GM18951 (cell line): Measurements from ENCODE around the gene CEP295NL.

Experiments
- POLR2A ChIP-seq: IDR thresholded peaks from 4 replicates; pipeline ENCODE4 v1.6.1; 2011; ENCODE audit warnings: mild to moderate bottlenecking; ENCODE audit not compliant: insufficient read length, insufficient read depth; ENCODE audit errors: extremely low read depth
- in situ Hi-C: fragments of 300-500 bp; cut with MboI; formaldehyde crosslinking; loops from one replicate; pipeline ENCODE4 v1.12.0; 2022; ENCODE audit warnings: low sequenced_read_pairs, mixed read lengths, inconsistent platforms; ENCODE audit not compliant: unreplicated experiment

CEP295NL gene

DNA sequence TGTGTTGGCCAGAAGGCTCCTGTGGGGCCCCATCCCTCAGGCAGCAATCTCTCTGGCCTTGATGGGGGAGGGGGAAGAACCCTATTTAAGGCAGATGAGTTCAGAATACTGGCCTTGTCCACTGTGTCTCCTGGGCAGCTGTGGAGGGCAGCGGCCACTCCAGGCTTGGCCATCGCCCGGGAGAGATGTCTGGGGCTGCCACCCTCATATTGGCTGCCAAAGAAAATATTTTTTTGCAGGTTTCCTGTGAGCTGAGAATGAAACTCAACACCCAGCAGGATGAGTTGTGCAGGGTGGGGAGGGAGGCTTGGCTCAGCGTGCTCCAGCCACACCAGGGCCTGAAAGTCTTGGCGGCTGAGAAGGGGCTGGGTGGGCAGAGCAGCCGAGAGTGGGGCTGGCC is 36.6 kb upstream of the CEP295NL start:
- no peak for TF ChIP-seq POLR2A
- in situ Hi-C loops, result no loop called here

DNA sequence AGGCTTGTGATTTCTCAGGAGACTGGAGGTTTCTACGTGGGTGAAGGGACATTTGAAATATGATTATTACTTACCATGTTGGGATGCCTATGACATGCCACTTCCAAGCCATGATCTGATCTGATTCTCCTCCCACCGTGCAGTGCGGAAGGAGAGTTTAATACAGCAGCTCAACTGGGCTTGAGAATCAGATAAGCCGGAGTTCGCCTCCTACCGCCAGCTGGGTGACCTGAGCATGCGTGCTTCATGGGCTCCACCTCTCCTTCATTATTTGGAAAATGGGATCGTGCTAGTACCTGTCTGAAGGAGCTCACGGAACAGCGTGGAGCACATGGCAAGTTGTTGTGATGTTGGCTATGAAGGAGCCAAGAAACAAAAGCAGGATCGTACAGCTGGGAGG is 34.6 kb upstream of the CEP295NL start:
- TF ChIP-seq POLR2A, result no peak
- in situ Hi-C loops, result no loop called here

DNA sequence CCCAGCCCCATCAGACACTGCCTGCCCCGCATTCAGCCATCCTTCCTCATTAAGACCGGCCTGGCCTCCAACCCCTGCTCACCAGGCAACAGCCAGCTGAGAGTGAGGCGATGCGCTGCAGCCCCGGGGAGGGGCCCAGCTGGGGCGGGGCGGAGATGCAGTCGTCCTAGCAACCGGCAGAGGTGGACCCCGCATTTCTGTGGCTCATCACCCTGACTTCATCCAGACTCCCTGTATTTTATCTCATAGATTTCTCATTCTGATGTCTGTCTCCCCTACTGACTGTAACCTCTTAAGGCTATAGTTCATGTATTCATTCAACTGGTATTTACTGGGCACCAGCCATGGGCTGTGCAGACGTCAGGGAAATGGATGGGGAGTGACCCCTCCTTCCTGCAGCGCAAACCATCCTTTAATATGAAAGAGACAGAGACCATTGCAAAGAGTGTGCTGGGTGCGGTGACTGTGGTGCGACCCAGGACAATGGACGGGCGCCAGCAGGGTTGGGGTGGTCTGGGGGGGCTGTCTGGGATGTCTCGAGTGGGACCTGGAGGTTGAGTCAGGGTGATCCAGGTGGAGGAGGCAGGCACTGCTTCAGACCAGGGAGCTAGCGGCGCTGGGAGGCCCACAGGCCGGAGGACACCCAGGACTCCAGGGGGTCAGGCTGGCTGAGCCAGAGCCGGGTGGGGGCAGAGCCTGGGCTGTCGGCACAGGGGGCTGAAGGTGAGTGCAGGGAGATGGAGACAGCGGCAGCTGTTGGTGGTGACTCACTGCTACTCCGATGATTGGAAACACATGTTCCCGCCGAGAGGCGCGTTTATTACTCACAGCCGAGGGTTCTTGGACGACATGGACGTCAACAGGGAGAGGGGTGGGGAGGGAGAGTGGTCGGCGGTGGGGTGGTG is 32.7 kb upstream of the CEP295NL start:
- in situ Hi-C loops, result no loop called here
- TF ChIP-seq POLR2A, result no peak

DNA sequence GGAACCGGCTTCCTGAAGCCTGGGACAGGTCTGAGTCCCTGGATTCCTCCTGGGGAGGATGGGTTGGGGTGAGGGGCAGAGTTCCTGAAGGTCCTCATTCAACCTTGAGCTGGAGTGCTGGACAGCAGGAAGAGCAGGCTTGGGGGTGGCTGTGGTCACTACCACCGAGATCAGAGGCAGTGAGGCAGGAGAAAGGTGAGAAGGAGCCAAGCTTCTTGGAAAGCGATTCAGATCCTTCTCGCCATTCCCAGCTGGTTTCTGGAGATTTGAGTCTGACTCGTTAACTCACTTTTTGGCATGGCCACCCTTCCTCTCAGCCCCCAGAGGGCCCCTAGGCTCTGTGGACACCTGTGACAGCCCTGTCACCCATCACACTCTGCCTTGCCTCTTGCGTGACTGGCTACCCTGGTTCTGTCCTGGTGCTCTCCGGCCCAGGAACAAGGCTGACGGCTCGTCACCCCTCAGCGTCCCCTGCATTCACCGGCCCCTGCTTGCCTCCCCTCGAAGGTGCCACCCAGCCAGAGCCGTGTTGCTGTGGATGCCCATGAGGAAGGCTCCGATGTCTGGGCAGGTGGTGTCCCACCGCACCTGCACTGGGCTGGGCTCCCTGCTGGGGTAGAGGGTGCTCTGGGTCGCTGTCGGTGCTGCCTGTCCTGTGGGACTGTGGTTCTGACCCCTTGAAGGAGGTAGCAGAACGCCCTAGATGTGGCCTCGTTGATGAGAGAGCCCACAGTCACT is 31.8 kb upstream of the CEP295NL start:
- in situ Hi-C loops, result no loop called here
- no peak for TF ChIP-seq POLR2A

DNA sequence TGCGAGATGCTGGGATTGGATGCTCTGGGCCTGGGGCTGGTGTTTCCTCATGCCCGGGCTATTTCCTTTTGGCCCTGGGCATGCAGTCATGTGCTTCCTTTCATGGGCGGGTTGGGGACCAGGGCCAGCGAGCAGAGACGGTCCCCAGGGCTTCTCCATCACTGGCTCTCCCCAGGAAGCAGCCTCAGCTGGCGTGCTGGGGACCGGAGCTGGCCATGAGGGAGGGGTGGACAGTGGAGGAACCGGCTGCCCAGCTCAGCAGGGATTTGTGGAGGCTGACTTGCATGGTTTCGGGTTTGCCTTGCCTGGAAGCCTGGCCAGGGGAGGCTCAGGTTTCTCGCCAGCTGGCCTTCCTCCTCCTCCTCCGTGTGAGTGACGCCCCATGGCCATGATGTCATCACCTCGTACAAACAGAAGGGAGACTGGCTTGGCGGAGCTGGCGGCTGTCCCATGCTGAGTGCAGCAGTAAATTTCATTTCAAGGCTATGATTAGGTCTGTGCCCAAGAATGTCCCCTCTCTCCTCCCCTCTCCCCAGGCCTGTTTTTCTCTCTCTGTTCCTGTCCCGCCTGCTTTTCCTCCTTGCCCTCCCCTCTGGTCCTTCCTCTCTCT is 31.1 kb upstream of the CEP295NL start:
- in situ Hi-C loops, result no loop called here
- no peak for TF ChIP-seq POLR2A

DNA sequence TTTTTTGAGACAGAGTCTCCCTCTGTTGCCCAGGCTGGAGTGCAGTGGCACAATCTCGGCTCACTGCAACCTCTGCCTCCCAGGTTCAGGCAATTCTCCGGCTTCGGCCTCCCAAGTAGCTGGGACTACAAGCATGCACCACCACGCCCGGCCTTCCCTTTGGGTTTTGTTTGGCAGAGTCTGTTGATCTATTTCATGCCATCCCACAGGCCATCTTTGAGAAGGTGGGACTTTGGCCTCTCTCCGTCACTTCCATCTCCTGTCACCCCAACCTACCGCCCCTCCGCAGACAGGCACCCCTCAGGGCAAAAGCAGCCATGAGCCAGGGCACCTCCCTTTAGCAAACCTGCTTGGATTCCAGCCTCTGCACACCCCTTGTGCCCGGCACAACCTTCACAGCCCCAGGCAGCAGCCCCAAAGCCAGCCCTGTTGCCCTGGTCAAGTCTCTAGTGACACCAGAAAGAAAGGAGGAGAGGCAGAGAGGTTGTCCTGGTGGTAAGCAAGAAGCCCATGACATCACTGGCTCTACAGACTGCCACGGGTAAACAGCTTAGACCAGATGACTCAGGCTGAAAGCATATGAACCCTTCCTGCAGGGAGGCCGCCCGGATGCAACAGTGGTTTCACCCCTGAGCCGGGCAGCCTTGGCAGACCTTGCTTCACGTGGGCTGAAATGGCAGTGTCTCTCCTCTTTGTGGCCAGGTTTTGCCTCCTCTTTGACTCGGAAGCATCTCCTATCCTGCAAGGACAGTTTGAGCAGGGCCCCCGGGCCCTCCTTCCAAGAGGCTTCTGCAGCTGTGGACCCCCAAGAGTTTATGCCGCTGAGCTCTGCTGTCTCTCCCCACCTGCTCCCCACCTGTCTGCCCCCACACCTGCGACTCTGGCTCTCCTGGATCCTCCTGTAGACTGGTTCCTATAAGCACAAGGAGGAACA is 30.3 kb upstream of the CEP295NL start:
- TF ChIP-seq POLR2A, result no peak
- in situ Hi-C loops, result no loop called here

DNA sequence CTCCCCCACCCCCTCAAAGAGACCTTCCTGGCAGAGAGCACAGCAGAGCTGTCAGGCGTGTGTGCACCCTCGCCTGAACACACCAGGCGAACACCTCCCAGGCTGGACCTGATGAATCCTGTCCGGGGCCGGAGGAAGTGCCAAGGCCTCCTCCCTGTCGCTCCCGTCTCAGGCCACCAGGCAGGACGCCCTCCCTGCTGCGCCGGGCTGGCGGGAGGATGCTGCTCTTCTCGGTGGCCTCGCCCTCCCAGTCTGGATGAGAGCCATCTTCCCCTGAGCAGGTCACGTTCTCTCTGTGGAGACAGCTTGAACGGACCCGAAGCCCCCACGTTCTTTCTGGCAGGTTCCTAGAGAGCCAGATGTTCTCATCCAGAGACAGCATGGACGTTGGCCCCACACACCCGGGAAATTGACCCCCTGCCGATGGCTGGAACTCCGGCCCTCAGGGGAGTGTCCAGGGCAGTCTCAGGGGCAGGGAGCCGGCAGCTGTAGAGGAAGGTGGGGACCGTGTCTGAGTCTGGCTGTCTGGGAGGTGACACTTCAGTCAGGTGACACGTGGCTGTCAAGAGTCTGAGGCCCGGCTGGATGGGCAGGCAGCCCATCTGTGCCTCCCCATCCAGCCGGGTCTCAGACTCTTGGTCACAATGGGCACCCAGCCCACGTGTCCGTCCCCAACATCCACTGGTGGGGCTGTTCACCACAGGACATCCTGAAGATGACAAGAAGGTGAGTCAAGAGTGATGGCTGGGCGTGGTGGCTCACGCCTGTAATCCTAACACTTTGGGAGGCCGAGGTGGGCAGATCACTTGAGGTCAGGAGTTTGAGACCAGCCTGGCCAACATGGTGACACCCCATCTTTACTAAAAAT is 27.1 kb upstream of the CEP295NL start:
- in situ Hi-C loops, result no loop called here
- TF ChIP-seq POLR2A, result no peak

DNA sequence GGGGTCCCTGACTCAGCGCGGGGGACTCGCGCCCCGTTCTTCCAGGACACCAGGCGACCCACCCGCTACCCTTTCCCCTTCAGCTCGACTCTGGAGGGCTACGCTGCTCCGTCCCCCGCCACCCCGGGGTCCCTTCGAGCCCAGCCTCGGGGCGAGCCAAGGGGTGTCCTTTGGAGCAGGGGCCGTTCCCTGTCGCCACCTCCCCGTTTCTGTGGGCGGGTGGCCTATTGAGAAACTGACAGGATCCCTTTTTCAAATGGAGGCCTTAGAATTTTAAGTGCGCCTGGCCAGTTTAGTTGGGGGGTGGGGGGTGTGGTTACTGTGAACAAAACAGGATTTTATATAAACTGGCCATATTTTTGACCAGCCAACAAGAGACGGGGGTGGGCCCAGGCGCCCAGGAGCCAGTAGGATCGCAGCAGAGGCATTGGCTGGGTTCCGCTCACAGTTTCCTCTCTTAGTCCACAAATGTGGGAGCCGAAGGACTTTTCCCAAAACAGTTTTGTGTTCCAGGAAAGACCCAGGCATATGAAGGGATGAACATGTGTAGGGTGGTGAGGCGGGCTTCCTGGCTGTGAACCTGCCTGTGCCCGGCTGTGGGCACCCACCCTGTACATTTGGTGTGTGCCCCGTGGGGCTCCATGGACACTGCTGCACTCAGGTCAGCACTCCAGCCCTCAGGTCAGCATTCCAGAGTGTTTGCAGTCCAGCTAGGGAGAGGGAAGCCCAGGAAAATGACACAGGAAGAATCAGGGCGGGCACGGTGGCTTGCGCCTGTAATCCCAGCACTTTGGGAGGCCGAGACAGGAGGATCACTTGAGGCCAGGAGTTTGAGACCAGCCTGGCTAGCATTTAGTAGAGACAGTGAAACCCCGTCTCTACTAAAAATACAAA is 22.9 kb upstream of the CEP295NL start:
- TF ChIP-seq POLR2A, result no peak

DNA sequence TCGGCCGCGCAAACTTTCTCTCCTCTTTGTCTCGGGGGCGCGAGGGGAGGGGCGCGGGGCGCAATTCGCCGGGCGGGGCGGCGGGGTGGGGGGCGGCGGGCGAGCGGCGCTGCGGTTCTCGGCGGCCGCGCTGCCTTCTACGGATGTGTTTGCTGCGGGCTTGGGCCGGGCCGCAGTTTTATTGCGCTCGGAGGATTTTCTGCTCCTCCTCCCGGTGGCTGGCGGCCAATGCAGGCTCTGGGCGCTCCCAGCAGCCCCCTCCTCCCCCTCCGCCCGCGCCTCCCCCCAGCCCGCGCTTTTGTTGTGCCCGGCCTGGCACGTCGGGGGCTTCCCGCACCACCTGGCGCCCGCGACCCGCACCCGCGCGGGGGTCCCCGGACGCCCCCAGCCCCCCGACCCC is 22.2 kb upstream of the CEP295NL start, which contains the start of gene TIMP2:
TSS of gene TIMP2 (minus strand) at position 154 of the 400 bp plus-strand sequence. CDS start 299 bp downstream, outside the sequence.
- in situ Hi-C loops, result no loop called here
- no peak for TF ChIP-seq POLR2A

More for the DNA sequence above, 22.9 kb upstream of the CEP295NL start:
- in situ Hi-C loops, result no loop called here

DNA sequence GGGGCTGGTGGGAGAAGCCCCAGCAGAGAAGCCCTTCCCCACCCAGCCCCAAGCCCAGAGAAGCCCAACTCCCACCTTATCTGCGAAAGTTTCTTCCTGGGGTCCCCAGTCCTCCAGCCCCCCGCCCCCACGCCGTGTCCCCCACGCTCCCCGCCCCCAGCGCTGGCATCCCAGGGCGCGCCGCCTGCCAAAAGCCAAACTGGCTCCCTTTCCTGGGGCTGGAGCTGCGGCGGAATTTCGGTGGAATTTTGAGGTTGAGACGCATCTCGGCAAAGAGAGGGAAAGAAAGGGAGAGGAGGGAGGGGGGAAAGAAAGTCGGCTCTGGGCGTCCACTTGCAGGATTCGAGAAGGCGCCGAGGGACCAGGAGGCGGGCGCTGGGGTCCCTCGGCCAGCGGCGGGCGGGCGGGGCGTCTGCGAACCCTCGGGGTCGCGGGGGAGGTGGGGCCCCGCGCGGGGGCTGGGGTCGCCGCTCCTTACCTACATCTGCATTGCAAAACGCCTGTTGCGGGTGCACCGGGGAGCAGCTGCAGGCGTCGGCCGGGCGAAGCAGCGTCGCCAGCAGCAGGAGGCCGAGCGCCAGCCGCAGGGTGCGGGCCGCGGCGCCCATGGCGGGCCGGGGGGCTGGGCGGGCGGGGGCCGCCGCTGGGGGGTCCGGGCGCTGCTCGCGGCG is 21.6 kb upstream of the CEP295NL start:
- in situ Hi-C loops, result no loop called here
- TF ChIP-seq POLR2A, result no peak

DNA sequence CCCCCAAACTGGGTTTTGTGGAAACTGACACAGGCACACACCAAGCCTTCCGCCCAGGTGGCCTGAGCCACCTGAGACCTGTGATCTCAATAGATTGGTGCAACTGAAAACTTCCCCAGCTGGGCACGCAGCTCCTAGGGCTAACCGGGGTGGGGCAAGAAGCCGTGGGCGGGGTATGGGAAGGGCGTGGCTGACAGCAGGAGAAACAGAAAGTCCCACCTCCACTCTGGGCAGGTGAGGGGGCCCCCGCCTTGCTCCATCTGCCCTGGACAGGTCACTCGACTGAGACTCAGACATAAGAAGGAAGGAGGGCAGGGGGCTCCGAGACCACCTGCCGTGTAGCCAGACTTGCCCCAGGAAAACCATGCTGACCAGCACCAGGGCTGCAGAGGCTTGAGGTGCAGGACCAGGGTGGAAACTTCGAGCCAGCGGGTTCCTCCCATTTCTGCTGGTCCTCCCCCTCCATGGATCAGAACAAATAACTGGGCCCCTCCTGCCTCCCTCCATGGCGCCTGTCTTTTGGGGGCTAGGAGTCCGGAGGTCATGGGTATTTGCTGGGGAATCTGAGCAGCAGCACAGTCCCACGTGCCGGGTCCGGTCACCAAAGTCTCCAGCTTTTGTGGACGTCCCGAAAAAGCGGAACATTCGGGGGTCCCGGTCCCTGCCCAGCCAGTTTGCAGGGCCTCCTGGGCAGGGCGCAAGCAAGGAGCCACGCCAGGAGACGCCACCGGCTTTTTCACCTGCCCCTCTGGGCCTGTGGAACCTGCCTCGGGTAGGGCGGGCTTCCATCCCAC is 20.9 kb upstream of the CEP295NL start:
- in situ Hi-C loops, result no loop called here
- TF ChIP-seq POLR2A, result no peak
